ENCODE data around the gene ABI1. TPM values are rescaled to one million over a fixed set of nuclear protein-coding genes. Genes with fewer than 3 reads are reported as not detected.

Gene ABI1
- total and polyA plus RNA-seq, 2 of the 13 experiments (the other 11 are each of a cell fraction or from before 2014, with no cell fraction given), result 20.9 to 22.9 TPM

DNA sequence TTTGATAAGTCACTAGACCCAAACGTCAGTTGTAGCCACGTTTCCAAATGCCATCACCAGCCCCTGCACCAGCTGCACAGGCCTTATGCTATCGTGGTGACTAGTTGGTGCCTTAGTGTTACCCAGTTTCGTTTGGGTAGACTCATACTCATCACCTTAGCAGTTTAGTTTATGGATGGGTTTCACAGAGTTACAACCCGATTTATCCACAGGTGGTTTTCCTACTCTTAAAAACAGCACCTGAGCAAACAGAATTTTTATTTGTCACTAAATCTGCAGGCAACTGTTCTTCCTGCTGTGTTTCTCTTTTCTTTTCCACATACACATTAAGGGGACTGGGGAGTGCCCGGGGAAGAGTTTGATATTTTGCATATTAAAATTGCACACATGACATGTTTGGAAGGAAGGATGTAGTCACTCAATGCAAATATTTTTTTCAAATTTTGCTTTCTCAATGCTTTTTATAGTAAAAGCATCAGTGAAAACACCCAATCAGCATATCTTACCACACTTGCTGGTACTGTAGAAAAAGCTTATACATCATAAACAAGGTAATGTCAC, 121.6 kb downstream of the ABI1 start:
- ATAC-seq (no peak), FAIRE-seq (no peak), DNase-seq (ENCODE audit: low spot score) (no peak)
- H3K4me3 ChIP-seq (replicated peaks in 1 of 3; ENCODE audit: insufficient read depth in 1 of 3, low read depth in 2 of 3, low read length in 3 of 3), result no peak overlapping the region
- no peaks in the 10 kb centered on the region for H4K20me1 ChIP-seq (ENCODE audit: insufficient read depth, low read length)
- in situ Hi-C loops (cut with HindIII; ENCODE audit: extremely low pct_ligation_motif_present, low pct_unique_long_range_greater_than_20kb), result no loop called here
- H3K4me1 ChIP-seq (ENCODE audit: insufficient read depth, low read length), result peaks cover 38% of the 10 kb centered on the region
- POLR2A ChIA-PET, result no interaction called here
- CTCF ChIA-PET (ENCODE audit: low intra/inter-chr PET ratio, low total read pairs), result no interaction called here
- no TSS peak for BruUV-seq (replicated peaks)
- H3K27ac ChIP-seq (ENCODE audit: extremely low read length, insufficient read depth, low read length), result no peak overlapping the region
- H3K9ac ChIP-seq (ENCODE audit: insufficient read depth, low read depth, low read length), result no peak overlapping the region
- H3K27me3 ChIP-seq (ENCODE audit: control insufficient read depth in 1 of 2, insufficient read depth in 2 of 2, low read length in 2 of 2), result no peaks in the 10 kb centered on the region
- no peaks in the 10 kb centered on the region for H3K9me3 ChIP-seq (ENCODE audit: low read length)
- WGBS (ENCODE audit: low lambda C conversion rate), result 91% methylated on average over 6 of the region's 6 CpGs
- no peak for TF ChIP-seq RFXANK (CRISPR knock-in tag; IDR thresholded peaks at IDR 0.05)
- no peak for TF ChIP-seq REXO4 (CRISPR knock-in tag; IDR thresholded peaks at IDR 0.05; ENCODE audit: borderline replicate concordance)
- TF ChIP-seq MAFF (IDR thresholded peaks at IDR 0.05; ENCODE audit: low read depth, low read length), result peak; percentile 64
- TF ChIP-seq, protein P1, sequence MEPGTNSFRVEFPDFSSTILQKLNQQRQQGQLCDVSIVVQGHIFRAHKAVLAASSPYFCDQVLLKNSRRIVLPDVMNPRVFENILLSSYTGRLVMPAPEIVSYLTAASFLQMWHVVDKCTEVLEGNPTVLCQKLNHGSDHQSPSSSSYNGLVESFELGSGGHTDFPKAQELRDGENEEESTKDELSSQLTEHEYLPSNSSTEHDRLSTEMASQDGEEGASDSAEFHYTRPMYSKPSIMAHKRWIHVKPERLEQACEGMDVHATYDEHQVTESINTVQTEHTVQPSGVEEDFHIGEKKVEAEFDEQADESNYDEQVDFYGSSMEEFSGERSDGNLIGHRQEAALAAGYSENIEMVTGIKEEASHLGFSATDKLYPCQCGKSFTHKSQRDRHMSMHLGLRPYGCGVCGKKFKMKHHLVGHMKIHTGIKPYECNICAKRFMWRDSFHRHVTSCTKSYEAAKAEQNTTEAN (CRISPR knock-in tag; conservative IDR thresholded peaks at IDR 0.05), result no peak
- TF ChIP-seq MAFK (conservative IDR thresholded peaks at IDR 0.05 in 1 of 2, IDR thresholded peaks at IDR 0.05 in 1 of 2; ENCODE audit: low read length in 2 of 2), result peak; percentile 14 to 62; a peak in 2 of 4 replicates
- intact Hi-C loops (cut with micrococcal nuclease; ENCODE audit: unreplicated experiment), result no loop called here
- H2AFZ ChIP-seq (ENCODE audit: low read length), result no peak overlapping the region
- no peaks in the 10 kb centered on the region for H3K79me2 ChIP-seq (ENCODE audit: insufficient read depth, low read length)
- peaks cover 8 to 55% of the 10 kb centered on the region in 2 experiments; a peak in 4 of 5 replicates for H3K36me3 ChIP-seq (replicated peaks in 1 of 2; ENCODE audit: control insufficient read depth in 1 of 2, insufficient read depth in 2 of 2, low read length in 2 of 2)
- H3K4me2 ChIP-seq (ENCODE audit: low read depth, low read length), result no peak overlapping the region

- H4K20me1 ChIP-seq (ENCODE audit: insufficient read depth, low read length), result no peaks in the 10 kb centered on the region
- peak overlapping the region; percentile 18 for H3K4me2 ChIP-seq (ENCODE audit: low read depth, low read length)
- no peaks in the 10 kb centered on the region for H3K27me3 ChIP-seq (ENCODE audit: control insufficient read depth in 1 of 2, insufficient read depth in 2 of 2, low read length in 2 of 2)
- no TSS peak for BruUV-seq (replicated peaks)
- in situ Hi-C loops (cut with HindIII; ENCODE audit: extremely low pct_ligation_motif_present, low pct_unique_long_range_greater_than_20kb) (no loop called here), intact Hi-C loops (cut with micrococcal nuclease; ENCODE audit: unreplicated experiment) (no loop called here)
- H3K79me2 ChIP-seq (ENCODE audit: insufficient read depth, low read length), result no peaks in the 10 kb centered on the region
- ATAC-seq, result no peak
- ChIA-PET POLR2A (no interaction called here), CTCF (ENCODE audit: low intra/inter-chr PET ratio, low total read pairs) (no interaction called here)
- peak; percentile 12 for FAIRE-seq
- peak overlapping the region; percentile 11 for H3K27ac ChIP-seq (ENCODE audit: extremely low read length, insufficient read depth, low read length)
- WGBS (ENCODE audit: low lambda C conversion rate), result 68% methylated on average over 5 of the region's 5 CpGs
- H3K4me3 ChIP-seq (replicated peaks in 1 of 3; ENCODE audit: insufficient read depth in 1 of 3, low read depth in 2 of 3, low read length in 3 of 3), result no peak overlapping the region
- H2AFZ ChIP-seq (ENCODE audit: low read length), result no peak overlapping the region
- H3K9ac ChIP-seq (ENCODE audit: insufficient read depth, low read depth, low read length), result no peak overlapping the region
- H3K9me3 ChIP-seq (ENCODE audit: low read length), result no peaks in the 10 kb centered on the region
- H3K36me3 ChIP-seq (replicated peaks in 1 of 2; ENCODE audit: control insufficient read depth in 1 of 2, insufficient read depth in 2 of 2, low read length in 2 of 2), result peaks cover 8 to 48% of the 10 kb centered on the region in 2 experiments; a peak in 4 of 5 replicates
- H3K4me1 ChIP-seq (ENCODE audit: insufficient read depth, low read length), result peaks cover 46% of the 10 kb centered on the region
- DNase-seq (ENCODE audit: low spot score), result peak; percentile 12
- TF ChIP-seq, protein P2, sequence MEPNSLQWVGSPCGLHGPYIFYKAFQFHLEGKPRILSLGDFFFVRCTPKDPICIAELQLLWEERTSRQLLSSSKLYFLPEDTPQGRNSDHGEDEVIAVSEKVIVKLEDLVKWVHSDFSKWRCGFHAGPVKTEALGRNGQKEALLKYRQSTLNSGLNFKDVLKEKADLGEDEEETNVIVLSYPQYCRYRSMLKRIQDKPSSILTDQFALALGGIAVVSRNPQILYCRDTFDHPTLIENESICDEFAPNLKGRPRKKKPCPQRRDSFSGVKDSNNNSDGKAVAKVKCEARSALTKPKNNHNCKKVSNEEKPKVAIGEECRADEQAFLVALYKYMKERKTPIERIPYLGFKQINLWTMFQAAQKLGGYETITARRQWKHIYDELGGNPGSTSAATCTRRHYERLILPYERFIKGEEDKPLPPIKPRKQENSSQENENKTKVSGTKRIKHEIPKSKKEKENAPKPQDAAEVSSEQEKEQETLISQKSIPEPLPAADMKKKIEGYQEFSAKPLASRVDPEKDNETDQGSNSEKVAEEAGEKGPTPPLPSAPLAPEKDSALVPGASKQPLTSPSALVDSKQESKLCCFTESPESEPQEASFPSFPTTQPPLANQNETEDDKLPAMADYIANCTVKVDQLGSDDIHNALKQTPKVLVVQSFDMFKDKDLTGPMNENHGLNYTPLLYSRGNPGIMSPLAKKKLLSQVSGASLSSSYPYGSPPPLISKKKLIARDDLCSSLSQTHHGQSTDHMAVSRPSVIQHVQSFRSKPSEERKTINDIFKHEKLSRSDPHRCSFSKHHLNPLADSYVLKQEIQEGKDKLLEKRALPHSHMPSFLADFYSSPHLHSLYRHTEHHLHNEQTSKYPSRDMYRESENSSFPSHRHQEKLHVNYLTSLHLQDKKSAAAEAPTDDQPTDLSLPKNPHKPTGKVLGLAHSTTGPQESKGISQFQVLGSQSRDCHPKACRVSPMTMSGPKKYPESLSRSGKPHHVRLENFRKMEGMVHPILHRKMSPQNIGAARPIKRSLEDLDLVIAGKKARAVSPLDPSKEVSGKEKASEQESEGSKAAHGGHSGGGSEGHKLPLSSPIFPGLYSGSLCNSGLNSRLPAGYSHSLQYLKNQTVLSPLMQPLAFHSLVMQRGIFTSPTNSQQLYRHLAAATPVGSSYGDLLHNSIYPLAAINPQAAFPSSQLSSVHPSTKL (CRISPR knock-in tag; IDR thresholded peaks at IDR 0.05), result peak; percentile 45; the same call in 1 of the 2 replicates
- TF ChIP-seq ZNF333 (CRISPR knock-in tag; IDR thresholded peaks at IDR 0.05; ENCODE audit: borderline replicate concordance), result no peak
- peak; percentile 49; the same call in 1 of the 2 replicates for TF ChIP-seq GATAD2A (CRISPR knock-in tag; IDR thresholded peaks at IDR 0.05)
- TF ChIP-seq HNF4A (CRISPR knock-in tag; IDR thresholded peaks at IDR 0.05), result peak; percentile 59
- no peak for TF ChIP-seq NFATC3 (CRISPR knock-in tag; IDR thresholded peaks at IDR 0.05)
- TF ChIP-seq NCOA2 (CRISPR knock-in tag; IDR thresholded peaks at IDR 0.05), result 0 out of 2 replicates have a peak, but pooled peaks have one; percentile 14
- TF ChIP-seq ZNF619 (CRISPR knock-in tag; IDR thresholded peaks at IDR 0.05), result no peak
- peak; percentile 21 for TF ChIP-seq TEAD3 (CRISPR knock-in tag; optimal IDR thresholded peaks at IDR 0.05; ENCODE audit: borderline replicate concordance)
- TF ChIP-seq FOXA3 (CRISPR knock-in tag; IDR thresholded peaks at IDR 0.05), result peak; percentile 48
- TF ChIP-seq MBNL3 (CRISPR knock-in tag; conservative IDR thresholded peaks at IDR 0.05), result no peak
These were observed 122.4 kb downstream of the ABI1 start for GRCh38 chr10:26738301-26738911.
